ENCODE results near the gene MOSMO. TPM values are rescaled to one million over a fixed set of nuclear protein-coding genes. Genes with fewer than 3 reads are reported as not detected.

Gene MOSMO
- total and polyA plus RNA-seq, 9 of the 15 experiments (the other 6 are each of a cell fraction or from before 2014, with no cell fraction given): 1.9 to 13.3 (median 7.7) TPM

GRCh38 chr16:22007509-22008214 lies at the start of gene MOSMO (continued):
- TF ChIP-seq ZNF518B (CRISPR knock-in tag; IDR thresholded peaks at IDR 0.05) (no peak), FOS (IDR thresholded peaks at IDR 0.05; ENCODE audit: extremely low read depth, insufficient read length) (no peak), ZNF311 (CRISPR knock-in tag; IDR thresholded peaks at IDR 0.05) (no peak), TAF7 (tag; IDR thresholded peaks at IDR 0.05) (no peak), TCF7 (IDR thresholded peaks at IDR 0.05; ENCODE audit: borderline replicate concordance) (no peak), FOXJ3 (CRISPR knock-in tag; IDR thresholded peaks at IDR 0.05) (no peak), ZFPM2 (CRISPR knock-in tag; IDR thresholded peaks at IDR 0.05) (no peak), ZNF583 (CRISPR knock-in tag; IDR thresholded peaks at IDR 0.05) (no peak), CEBPG (CRISPR knock-in tag; IDR thresholded peaks at IDR 0.05) (peak; percentile 33; the same call in 1 of the 2 replicates), CEBPG (tag; conservative IDR thresholded peaks at IDR 0.05 in 1 of 2, IDR thresholded peaks at IDR 0.05 in 1 of 2) (peak in 1 of 2 experiments; percentile 67; a peak in 2 of 4 replicates), NFIX (CRISPR knock-in tag; IDR thresholded peaks at IDR 0.05; ENCODE audit: low read depth) (no peak), TEAD4 (IDR thresholded peaks at IDR 0.05; ENCODE audit: low read length) (no peak), TEAD4 (CRISPR knock-in tag; IDR thresholded peaks at IDR 0.05; ENCODE audit: borderline replicate concordance) (no peak), ETV5 (CRISPR knock-in tag; IDR thresholded peaks at IDR 0.05; ENCODE audit: low read depth) (no peak), CBFB (CRISPR knock-in tag; IDR thresholded peaks at IDR 0.05) (no peak), MYBL2 (IDR thresholded peaks at IDR 0.05; ENCODE audit: low read depth) (no peak), MYBL2 (CRISPR knock-in tag; IDR thresholded peaks at IDR 0.05; ENCODE audit: borderline replicate concordance) (no peak), MECOM (CRISPR knock-in tag; IDR thresholded peaks at IDR 0.05) (no peak), SLC30A9 (CRISPR knock-in tag; IDR thresholded peaks at IDR 0.05) (no peak), ZNF507 (tag; conservative IDR thresholded peaks at IDR 0.05) (no peak), ZNF696 (CRISPR knock-in tag; conservative IDR thresholded peaks at IDR 0.05) (no peak), COPS2 (conservative IDR thresholded peaks at IDR 0.05) (no peak), AFF1 (IDR thresholded peaks at IDR 0.05; ENCODE audit: low read depth in 1 of 2, partially characterized antibody in 2 of 2) (peak in 1 of 2 experiments; percentile 55)
